Measurements from ENCODE around the gene RPL5. TPM values are rescaled to one million over a fixed set of nuclear protein-coding genes. Genes with fewer than 3 reads are reported as not detected.
"Not testable (repeated sequence)": the region's sequence is repeated elsewhere in the genome, so short reads cannot be mapped to it uniquely, and the experiment has no call there.

The RPL5 gene
- total RNA-seq = 100 to 1,000 TPM; 749 to 786 TPM

DNA sequence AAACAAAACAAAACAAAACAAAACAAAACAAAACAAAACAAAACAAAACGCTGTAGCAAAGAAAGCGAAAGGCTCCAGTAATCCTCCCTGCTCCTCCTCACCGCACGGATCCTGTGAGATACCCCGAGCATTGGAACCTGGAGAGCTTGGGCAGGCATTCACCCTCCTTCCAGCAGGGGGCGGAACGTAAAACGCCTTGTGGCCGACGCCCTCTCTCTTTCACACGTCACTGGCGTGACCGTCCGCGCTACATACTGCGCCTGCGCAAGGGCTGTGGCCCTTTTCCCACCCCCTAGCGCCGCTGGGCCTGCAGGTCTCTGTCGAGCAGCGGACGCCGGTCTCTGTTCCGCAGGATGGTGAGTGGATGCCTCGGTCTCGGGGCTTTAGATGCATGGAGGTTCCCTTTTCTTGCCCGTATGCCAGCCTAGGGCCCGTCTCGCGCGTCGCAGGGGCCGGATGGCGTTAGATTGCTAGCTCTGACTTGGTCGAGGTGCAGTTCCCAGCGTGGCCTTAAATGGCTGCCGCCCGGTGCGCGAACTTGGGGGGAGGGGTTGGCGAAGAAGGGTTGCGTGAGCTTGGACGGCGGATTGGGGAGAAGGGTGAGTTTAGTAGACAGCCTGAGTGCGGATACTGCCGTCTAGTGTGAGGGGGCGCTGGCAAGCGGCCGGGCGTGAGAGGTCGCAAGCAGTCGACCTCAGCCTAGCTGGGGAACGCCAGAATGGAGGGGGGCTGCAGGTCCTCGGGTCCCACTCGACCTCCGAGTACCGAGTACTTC is at the start of gene RPL5:
Gene RPL5, plus strand, starts transcription at position 279 of the 775 bp plus-strand sequence. Its CDS starts 75 bp downstream, at position 354.
- H3K36me3 ChIP-seq = no peaks in the 10 kb centered on the region
- intact Hi-C loops (cut with DNase I) = no loop called here
- no peaks in the 10 kb centered on the region for H3K9me3 ChIP-seq
- peak within 1 kb of the TSS; percentile 77 for H3K27ac ChIP-seq
- H3K4me3 ChIP-seq = peak within 1 kb of the TSS; percentile 83
- H3K27me3 ChIP-seq = no peaks in the 10 kb centered on the region
- peak; percentile 98 for DNase-seq
- peak within 1 kb of the TSS; percentile 92 to 99 for H3K9ac ChIP-seq (ENCODE audit: low read depth in 2 of 2, low read length in 2 of 2)
- TF ChIP-seq, protein P1, sequence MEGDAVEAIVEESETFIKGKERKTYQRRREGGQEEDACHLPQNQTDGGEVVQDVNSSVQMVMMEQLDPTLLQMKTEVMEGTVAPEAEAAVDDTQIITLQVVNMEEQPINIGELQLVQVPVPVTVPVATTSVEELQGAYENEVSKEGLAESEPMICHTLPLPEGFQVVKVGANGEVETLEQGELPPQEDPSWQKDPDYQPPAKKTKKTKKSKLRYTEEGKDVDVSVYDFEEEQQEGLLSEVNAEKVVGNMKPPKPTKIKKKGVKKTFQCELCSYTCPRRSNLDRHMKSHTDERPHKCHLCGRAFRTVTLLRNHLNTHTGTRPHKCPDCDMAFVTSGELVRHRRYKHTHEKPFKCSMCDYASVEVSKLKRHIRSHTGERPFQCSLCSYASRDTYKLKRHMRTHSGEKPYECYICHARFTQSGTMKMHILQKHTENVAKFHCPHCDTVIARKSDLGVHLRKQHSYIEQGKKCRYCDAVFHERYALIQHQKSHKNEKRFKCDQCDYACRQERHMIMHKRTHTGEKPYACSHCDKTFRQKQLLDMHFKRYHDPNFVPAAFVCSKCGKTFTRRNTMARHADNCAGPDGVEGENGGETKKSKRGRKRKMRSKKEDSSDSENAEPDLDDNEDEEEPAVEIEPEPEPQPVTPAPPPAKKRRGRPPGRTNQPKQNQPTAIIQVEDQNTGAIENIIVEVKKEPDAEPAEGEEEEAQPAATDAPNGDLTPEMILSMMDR (IDR thresholded peaks at IDR 0.05) = peak; percentile 94
- H3K4me1 ChIP-seq = peaks cover 10% of the 10 kb centered on the region

DNA sequence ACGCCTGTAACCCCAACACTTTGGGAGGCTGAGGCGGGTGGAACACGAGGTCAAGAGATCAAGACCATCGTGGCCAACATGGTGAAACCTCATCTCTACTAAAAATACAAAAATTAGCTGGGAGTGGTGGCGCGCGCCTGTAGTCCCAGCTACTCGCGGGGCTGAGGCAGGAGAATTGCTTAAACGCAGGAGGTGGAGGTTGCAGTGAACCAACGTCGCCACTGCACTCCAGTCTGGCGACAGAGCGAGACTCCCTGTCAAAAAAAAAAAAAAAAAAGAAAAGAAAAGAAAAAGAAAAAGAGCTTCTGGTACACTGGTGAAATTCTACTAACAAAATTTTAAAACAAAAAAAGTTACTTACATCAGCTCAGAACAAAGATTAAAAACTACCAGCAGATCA is 48.3 kb upstream of the RPL5 start:
- intact Hi-C loops (cut with DNase I); H3K27me3 ChIP-seq; H3K36me3 ChIP-seq; H3K4me1 ChIP-seq; DNase-seq; H3K9me3 ChIP-seq: not testable (repeated sequence)
- H3K27ac ChIP-seq = peak overlapping the region; percentile 99
- peak overlapping the region; percentile 73 for H3K4me3 ChIP-seq
- peak overlapping the region in 1 of 2 donors; percentile 92 for H3K9ac ChIP-seq (ENCODE audit: low read depth in 2 of 2, low read length in 2 of 2)

DNA sequence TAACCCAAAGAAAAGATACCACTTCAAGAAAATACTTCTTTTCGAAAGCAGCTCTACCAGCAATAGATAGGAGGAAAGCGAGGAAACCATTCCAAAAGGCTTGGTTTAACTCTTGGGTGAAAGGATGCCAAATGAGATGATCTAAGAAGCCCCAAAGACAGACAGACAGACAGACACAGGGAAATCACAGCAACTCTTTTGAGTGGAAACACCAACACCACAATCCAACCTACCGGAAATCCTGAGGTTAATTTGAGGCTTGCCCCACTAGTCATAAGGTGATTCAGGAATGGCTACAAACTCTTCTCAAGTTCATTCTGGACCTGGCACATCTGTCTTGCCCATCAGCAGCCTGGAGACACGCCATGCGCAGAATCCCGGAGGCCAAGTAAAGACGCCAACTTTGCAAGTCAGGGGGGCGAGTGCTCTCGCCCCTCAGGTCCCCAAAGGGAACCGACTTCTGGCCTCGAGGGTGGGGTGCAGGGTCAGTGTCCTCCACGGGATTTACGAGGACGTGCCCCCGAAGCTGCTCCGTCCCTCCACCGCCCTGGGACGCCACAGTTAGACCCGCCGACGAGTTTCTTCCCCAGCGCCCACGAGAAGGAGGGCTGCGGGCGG is 47.7 kb upstream of the RPL5 start:
- DNase-seq = peak; percentile 52
- H3K27me3 ChIP-seq = no peaks in the 10 kb centered on the region
- H3K9ac ChIP-seq (ENCODE audit: low read depth in 2 of 2, low read length in 2 of 2) = peak overlapping the region; percentile 92 to 94
- TF ChIP-seq, protein P1 (IDR thresholded peaks at IDR 0.05) = no peak
- peaks cover 4% of the 10 kb centered on the region for H3K4me1 ChIP-seq
- peak overlapping the region; percentile 73 for H3K4me3 ChIP-seq
- H3K9me3 ChIP-seq = no peaks in the 10 kb centered on the region
- H3K27ac ChIP-seq = peak overlapping the region; percentile 99
- no peaks in the 10 kb centered on the region for H3K36me3 ChIP-seq
- intact Hi-C loops (cut with DNase I) = no loop called here

DNA sequence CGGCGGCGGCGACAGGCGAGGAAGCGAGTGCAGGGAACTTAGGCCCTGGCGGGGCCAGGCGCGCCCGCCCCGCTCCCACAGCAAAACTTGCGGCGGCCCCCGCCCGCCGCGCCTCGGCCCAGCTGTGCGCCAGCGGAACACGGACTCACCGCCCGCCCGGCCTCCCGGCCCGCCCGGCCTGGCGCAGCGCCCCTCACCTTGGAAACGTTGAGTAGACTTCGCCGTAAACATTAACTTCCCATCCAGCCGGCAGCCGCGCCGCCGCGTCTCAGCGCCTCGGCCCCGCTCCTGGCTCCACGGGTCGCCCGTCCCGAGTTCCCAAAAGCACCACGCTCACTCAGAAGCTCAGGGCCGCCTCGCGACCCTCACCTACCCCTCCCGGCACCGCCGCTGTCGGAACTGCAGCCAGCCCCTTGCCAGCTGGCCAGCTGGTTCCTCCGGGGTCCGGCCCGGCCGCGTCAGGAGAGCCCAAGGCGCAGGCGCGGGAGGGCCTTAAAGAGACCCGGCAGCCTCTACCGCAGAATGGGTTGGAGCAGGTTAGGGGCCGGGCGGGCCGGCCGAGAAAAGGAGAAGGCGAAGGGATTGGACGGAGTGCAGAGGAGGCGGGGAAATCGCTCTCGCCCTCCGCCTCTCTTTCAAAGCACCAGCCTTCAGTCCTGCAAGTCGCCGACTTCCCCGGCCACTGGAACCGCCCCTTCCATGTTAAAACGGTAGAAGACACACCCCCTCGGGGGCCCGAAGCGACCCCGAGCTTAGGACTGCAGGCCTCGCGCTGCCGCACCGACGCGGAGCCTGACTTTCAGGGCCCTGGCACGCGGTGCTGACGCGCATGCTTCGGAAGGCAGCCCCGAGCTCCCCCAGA is 47.0 kb upstream of the RPL5 start, which contains the start of gene EVI5:
Gene EVI5, minus strand, starts transcription at position 470 of the 862 bp plus-strand sequence. CDS start 48,562 bp downstream, outside the sequence.
- peak; percentile 96 for DNase-seq
- intact Hi-C loops (cut with DNase I) = no loop called here

DNA sequence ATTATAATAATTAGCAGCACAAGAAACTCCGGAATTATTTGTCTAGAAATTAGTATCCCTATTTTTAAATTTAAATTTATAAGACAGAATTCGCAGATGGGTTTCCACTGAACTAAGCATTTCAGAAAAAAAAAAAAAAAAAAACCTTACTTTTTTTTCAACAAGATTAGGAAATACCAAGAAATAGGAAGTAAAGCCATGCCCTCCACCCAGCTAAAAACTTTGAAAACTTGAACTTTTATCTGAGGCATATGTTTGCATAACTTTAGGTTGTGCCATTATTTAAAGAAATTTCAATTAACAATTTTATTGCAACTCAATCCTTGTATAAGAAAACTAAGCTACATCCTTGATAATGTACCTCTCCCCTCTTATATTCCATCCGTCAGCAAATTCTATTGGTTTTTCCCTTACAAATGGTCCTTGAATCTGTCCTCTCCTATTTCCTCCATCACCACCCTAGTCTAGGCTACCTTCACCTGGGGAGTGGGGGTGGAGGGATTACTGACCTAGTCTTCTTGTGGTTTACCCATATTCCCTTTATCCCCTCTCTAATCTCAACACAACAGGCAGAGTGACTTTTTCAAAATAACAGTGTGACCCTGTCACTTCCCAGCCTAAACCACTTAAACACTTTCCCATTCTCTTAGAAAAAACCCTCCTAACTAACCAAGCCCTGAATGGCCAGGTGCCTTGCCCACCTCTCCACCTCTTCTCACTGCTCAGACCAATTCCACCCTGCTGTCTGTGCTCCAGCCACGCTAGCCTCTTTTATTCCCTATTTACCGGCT is 45.5 kb upstream of the RPL5 start:
- peak overlapping the region; percentile 73 for H3K4me3 ChIP-seq
- no peak overlapping the region for H3K9ac ChIP-seq (ENCODE audit: low read depth in 2 of 2, low read length in 2 of 2)
- peaks cover 4% of the 10 kb centered on the region for H3K4me1 ChIP-seq
- TF ChIP-seq, protein P1 (IDR thresholded peaks at IDR 0.05) = no peak
- DNase-seq = no peak
- intact Hi-C loops (cut with DNase I) = no loop called here
- no peaks in the 10 kb centered on the region for H3K27me3 ChIP-seq
- no peaks in the 10 kb centered on the region for H3K9me3 ChIP-seq
- peak overlapping the region; percentile 99 for H3K27ac ChIP-seq
- H3K36me3 ChIP-seq = no peaks in the 10 kb centered on the region

More for the DNA sequence above, 47.0 kb upstream of the RPL5 start, which contains the start of gene EVI5:
- H3K27me3 ChIP-seq = no peaks in the 10 kb centered on the region
- H3K9me3 ChIP-seq = no peaks in the 10 kb centered on the region
- H3K27ac ChIP-seq = peak within 1 kb of the TSS; percentile 99
- H3K36me3 ChIP-seq = no peaks in the 10 kb centered on the region
- peak within 1 kb of the TSS; percentile 92 to 94 for H3K9ac ChIP-seq (ENCODE audit: low read depth in 2 of 2, low read length in 2 of 2)
- peak within 1 kb of the TSS; percentile 73 for H3K4me3 ChIP-seq
- TF ChIP-seq, protein P1 (IDR thresholded peaks at IDR 0.05) = no peak
- peaks cover 4% of the 10 kb centered on the region for H3K4me1 ChIP-seq

All from colonic mucosa (tissue), 4 donors.